ENCODE data around the gene REPIN1. TPM values are rescaled to one million over a fixed set of nuclear protein-coding genes. Genes with fewer than 3 reads are reported as not detected.
A peak's percentile ranks its signal among the peaks of the same experiment; 100 is the strongest.

REPIN1 gene
- polyA plus RNA-seq, 1 of the 3 experiments (the other 2 are of a cell fraction): 91.6 TPM

DNA sequence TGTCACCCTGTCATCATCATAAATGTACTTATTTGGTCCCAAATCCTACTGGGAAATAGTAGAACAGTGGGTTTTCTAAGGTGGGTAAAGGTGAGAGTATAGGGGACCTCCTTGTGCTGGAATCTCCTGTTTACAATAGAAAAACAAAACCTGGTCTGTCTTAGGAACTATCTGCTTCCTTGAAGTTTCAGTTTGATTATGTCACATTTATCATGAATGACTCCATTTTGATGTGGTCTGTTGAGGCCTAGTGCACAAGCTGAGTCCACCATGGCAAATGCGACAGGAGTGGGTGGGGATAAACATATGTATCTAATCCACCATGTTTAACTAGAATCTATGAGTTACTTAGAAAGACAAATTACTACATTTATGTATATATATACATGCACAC is 13.0 kb upstream of the REPIN1 start:
- Histone ChIP-seq H3K36me3 (replicated peaks in 1 of 2; ENCODE audit: control insufficient read depth in 1 of 2, insufficient read depth in 2 of 2, low read length in 1 of 2) (no peaks in the 10 kb centered on the region), H3K4me1 (ENCODE audit: control insufficient read depth in 1 of 2, insufficient read depth in 2 of 2, low read depth in 1 of 2, low read length in 1 of 2) (no peaks in the 10 kb centered on the region), H3K4me3 (ENCODE audit: low read depth in 2 of 2, low read length in 1 of 2) (no peak overlapping the region), H2AFZ (ENCODE audit: low read depth) (no peak overlapping the region), H3K9me3 (no peaks in the 10 kb centered on the region), H3K9ac (no peak overlapping the region), H3F3A (replicated peaks; ENCODE audit: insufficient read depth) (no peaks in the 10 kb centered on the region), H3K27ac (ENCODE audit: low read depth in 2 of 2, low read length in 1 of 2) (no peak overlapping the region), H3K79me2 (ENCODE audit: insufficient read depth) (no peaks in the 10 kb centered on the region), H3K27me3 (ENCODE audit: insufficient read depth) (no peaks in the 10 kb centered on the region), H3K9me2 (no peaks in the 10 kb centered on the region), H4K20me1 (ENCODE audit: insufficient read depth) (no peaks in the 10 kb centered on the region), H3K4me2 (no peak overlapping the region)
- no peak for DNase-seq
- no peak for TF ChIP-seq CTCF (IDR thresholded peaks at IDR 0.05)
- TF ChIP-seq NFIC (IDR thresholded peaks at IDR 0.05; ENCODE audit: borderline replicate concordance): no peak
- CTCF ChIA-PET: interaction anchor here (0.6 to 5.7 kb wide), 19 partner anchors 8 to 364 kb away, joined by 3 to 57 read pairs (median 4); partner anchors contain the start of genes ACTR3C, LRRC61 and REPIN1
- WGBS (ENCODE audit: low lambda C conversion rate): 82% methylated on average over 1 of the region's 1 CpG
- POLR2A ChIA-PET: no interaction called here

DNA sequence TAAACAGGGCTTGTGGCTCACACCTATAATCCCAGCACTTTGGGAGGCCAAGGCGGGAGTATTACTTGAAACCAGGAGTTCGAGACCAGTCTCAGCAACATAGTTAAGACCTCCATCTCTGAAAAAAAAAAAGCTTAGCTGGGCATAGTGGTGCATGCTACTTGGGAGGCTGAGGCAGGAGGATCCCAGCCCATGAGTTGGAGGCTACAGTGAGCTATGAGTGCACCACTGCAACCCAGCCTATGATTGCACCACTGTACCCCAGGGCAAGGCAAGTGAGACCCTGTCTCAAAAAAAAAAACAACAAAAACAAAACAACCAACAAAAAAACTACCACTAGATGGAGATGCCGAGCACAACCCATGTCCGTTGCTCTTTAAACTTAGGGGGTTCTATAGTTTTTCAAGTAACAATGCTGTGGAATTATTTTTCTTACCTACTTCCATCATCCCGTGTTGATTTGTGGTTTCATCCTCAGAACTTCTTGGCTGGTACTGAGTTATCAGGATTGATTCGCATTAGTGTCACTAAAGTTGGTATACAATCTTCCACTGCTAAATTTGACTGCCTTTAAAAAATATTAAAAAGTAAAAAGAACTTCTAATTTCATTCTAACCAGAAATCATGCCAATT is 12.2 kb upstream of the REPIN1 start:
- 20% methylated on average over 6 of the region's 6 CpGs for WGBS (ENCODE audit: low lambda C conversion rate)
- TF ChIP-seq SIN3A (IDR thresholded peaks at IDR 0.05; ENCODE audit: borderline replicate concordance, low read depth, low read length) (no peak), USF1 (IDR thresholded peaks at IDR 0.05; ENCODE audit: borderline replicate concordance, low read depth) (no peak), TEAD4 (IDR thresholded peaks at IDR 0.05; ENCODE audit: borderline replicate concordance, insufficient read depth) (no peak), GABPA (IDR thresholded peaks at IDR 0.05; ENCODE audit: low read depth) (no peak), RAD21 (IDR thresholded peaks at IDR 0.05; ENCODE audit: low read length) (peak; percentile 80), NRF1 (IDR thresholded peaks at IDR 0.05; ENCODE audit: low read depth, low read length) (0 out of 2 replicates have a peak, but pooled peaks have one; percentile 13), SMC3 (IDR thresholded peaks at IDR 0.05; ENCODE audit: low read depth, low read length) (peak; percentile 88), CTCF (IDR thresholded peaks at IDR 0.05) (peak; percentile 95), TAF1 (IDR thresholded peaks at IDR 0.05; ENCODE audit: borderline replicate concordance, low read depth, low read length) (no peak), RFX5 (IDR thresholded peaks at IDR 0.05; ENCODE audit: low read length) (peak; percentile 35; the same call in 1 of the 2 replicates), YY1 (IDR thresholded peaks at IDR 0.05; ENCODE audit: low read depth) (no peak)
- TF ChIP-seq, protein P1, sequence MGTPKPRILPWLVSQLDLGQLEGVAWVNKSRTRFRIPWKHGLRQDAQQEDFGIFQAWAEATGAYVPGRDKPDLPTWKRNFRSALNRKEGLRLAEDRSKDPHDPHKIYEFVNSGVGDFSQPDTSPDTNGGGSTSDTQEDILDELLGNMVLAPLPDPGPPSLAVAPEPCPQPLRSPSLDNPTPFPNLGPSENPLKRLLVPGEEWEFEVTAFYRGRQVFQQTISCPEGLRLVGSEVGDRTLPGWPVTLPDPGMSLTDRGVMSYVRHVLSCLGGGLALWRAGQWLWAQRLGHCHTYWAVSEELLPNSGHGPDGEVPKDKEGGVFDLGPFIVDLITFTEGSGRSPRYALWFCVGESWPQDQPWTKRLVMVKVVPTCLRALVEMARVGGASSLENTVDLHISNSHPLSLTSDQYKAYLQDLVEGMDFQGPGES (IDR thresholded peaks at IDR 0.05; ENCODE audit: low read depth, low read length): no peak
- ChIA-PET CTCF (interaction anchor here (0.7 to 5.7 kb wide), 22 partner anchors 9 to 93 kb away, joined by 3 to 57 read pairs (median 4); partner anchors contain the start of genes ACTR3C, LRRC61 and REPIN1), POLR2A (no interaction called here)
- Histone ChIP-seq H3K4me2 (no peak overlapping the region), H3F3A (replicated peaks; ENCODE audit: insufficient read depth) (no peaks in the 10 kb centered on the region), H3K9me3 (no peaks in the 10 kb centered on the region), H3K27ac (ENCODE audit: low read depth in 2 of 2, low read length in 1 of 2) (no peak overlapping the region), H3K27me3 (ENCODE audit: insufficient read depth) (no peaks in the 10 kb centered on the region), H3K9me2 (no peaks in the 10 kb centered on the region), H3K4me3 (ENCODE audit: low read depth in 2 of 2, low read length in 1 of 2) (no peak overlapping the region), H3K9ac (no peak overlapping the region), H3K36me3 (replicated peaks in 1 of 2; ENCODE audit: control insufficient read depth in 1 of 2, insufficient read depth in 2 of 2, low read length in 1 of 2) (no peaks in the 10 kb centered on the region), H3K79me2 (ENCODE audit: insufficient read depth) (no peaks in the 10 kb centered on the region), H2AFZ (ENCODE audit: low read depth) (peak overlapping the region; percentile 24; the same call in 1 of the 2 replicates), H4K20me1 (ENCODE audit: insufficient read depth) (no peaks in the 10 kb centered on the region), H3K4me1 (ENCODE audit: control insufficient read depth in 1 of 2, insufficient read depth in 2 of 2, low read depth in 1 of 2, low read length in 1 of 2) (no peaks in the 10 kb centered on the region)
- peak; percentile 77 for DNase-seq
